ENCODE data around the gene SLX4IP. TPM values are rescaled to one million over a fixed set of nuclear protein-coding genes. Genes with fewer than 3 reads are reported as not detected.

Gene SLX4IP
- total and polyA plus RNA-seq, 2 of the 13 experiments (the other 11 are each of a cell fraction or from before 2014, with no cell fraction given), result 3.6 to 7.3 TPM

GRCh38 chr20:10604865-10605440, 169.8 kb downstream of the SLX4IP start (continued):
- TF ChIP-seq, protein P1, sequence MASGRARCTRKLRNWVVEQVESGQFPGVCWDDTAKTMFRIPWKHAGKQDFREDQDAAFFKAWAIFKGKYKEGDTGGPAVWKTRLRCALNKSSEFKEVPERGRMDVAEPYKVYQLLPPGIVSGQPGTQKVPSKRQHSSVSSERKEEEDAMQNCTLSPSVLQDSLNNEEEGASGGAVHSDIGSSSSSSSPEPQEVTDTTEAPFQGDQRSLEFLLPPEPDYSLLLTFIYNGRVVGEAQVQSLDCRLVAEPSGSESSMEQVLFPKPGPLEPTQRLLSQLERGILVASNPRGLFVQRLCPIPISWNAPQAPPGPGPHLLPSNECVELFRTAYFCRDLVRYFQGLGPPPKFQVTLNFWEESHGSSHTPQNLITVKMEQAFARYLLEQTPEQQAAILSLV (CRISPR knock-in tag; IDR thresholded peaks at IDR 0.05; ENCODE audit: borderline replicate concordance), result no peak
- TF ChIP-seq ARID2 (CRISPR knock-in tag; IDR thresholded peaks at IDR 0.05; ENCODE audit: borderline replicate concordance) (0 out of 2 replicates have a peak, but pooled peaks have one; percentile 6), ZNF335 (CRISPR knock-in tag; IDR thresholded peaks at IDR 0.05) (0 out of 2 replicates have a peak, but pooled peaks have one; percentile 12), MLLT10 (CRISPR knock-in tag; IDR thresholded peaks at IDR 0.05) (no peak), FOXK2 (IDR thresholded peaks at IDR 0.05) (no peak), ATAD3A (CRISPR knock-in tag; IDR thresholded peaks at IDR 0.05) (no peak), ZNF549 (CRISPR knock-in tag; IDR thresholded peaks at IDR 0.05) (no peak), CBX1 (IDR thresholded peaks at IDR 0.05; ENCODE audit: low read depth) (no peak), HOXA5 (CRISPR knock-in tag; IDR thresholded peaks at IDR 0.05) (peak; percentile 4; the same call in 1 of the 2 replicates)
- TF ChIP-seq, protein P2, sequence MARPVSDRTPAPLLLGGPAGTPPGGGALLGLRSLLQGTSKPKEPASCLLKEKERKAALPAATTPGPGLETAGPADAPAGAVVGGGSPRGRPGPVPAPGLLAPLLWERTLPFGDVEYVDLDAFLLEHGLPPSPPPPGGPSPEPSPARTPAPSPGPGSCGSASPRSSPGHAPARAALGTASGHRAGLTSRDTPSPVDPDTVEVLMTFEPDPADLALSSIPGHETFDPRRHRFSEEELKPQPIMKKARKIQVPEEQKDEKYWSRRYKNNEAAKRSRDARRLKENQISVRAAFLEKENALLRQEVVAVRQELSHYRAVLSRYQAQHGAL (CRISPR knock-in tag; IDR thresholded peaks at IDR 0.05; ENCODE audit: not compliant biosample characterization), result peak; percentile 9
- TF ChIP-seq, protein P3, sequence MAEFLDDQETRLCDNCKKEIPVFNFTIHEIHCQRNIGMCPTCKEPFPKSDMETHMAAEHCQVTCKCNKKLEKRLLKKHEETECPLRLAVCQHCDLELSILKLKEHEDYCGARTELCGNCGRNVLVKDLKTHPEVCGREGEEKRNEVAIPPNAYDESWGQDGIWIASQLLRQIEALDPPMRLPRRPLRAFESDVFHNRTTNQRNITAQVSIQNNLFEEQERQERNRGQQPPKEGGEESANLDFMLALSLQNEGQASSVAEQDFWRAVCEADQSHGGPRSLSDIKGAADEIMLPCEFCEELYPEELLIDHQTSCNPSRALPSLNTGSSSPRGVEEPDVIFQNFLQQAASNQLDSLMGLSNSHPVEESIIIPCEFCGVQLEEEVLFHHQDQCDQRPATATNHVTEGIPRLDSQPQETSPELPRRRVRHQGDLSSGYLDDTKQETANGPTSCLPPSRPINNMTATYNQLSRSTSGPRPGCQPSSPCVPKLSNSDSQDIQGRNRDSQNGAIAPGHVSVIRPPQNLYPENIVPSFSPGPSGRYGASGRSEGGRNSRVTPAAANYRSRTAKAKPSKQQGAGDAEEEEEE (CRISPR knock-in tag; IDR thresholded peaks at IDR 0.05; ENCODE audit: borderline replicate concordance), result 0 out of 2 replicates have a peak, but pooled peaks have one; percentile 10
- TF ChIP-seq, protein P4, sequence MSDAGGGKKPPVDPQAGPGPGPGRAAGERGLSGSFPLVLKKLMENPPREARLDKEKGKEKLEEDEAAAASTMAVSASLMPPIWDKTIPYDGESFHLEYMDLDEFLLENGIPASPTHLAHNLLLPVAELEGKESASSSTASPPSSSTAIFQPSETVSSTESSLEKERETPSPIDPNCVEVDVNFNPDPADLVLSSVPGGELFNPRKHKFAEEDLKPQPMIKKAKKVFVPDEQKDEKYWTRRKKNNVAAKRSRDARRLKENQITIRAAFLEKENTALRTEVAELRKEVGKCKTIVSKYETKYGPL (CRISPR knock-in tag; IDR thresholded peaks at IDR 0.05), result 0 out of 2 replicates have a peak, but pooled peaks have one; percentile 59
